HFF-Myc (cell line): ENCODE data around the gene SNX30.

Experiments used
- DNase-seq: peaks from one replicate; pipeline ENCODE4 v3.0.0-alpha.2; 2011; ENCODE audit warnings: low read depth; ENCODE audit errors: extremely low read depth
- H3K4me3 ChIP-seq: replicated peaks from 2 replicates; pipeline ENCODE4 v1.5.1; 2011; ENCODE audit warnings: low read depth, mild to moderate bottlenecking, control low read depth, low read length
- TF ChIP-seq, protein P1 (sequence below): IDR thresholded peaks from 2 replicates; pipeline ENCODE4 v1.5.1; 2012; ENCODE audit warnings: mild to moderate bottlenecking, low read depth, low read length, control low read depth; ENCODE audit errors: missing control alignments

SNX30 gene

DNA sequence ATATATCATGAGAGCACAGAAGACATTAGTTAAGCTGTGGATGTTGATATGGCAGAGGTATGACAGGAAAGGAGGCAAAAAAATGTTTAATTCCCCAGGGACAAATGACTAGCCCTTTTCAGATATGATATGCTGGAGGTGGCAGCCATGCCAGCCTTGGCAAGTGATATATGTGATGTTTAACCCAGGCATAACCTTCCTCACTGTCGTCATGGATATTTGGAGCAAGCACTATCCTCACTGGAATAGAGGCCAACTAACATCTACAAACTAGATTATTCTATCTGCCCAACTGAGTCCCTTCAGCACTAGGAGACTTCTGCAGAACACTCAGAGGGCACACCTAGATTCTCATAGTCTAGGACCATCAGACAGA, 167.4 kb downstream of the SNX30 start:
- TF ChIP-seq, protein P1, sequence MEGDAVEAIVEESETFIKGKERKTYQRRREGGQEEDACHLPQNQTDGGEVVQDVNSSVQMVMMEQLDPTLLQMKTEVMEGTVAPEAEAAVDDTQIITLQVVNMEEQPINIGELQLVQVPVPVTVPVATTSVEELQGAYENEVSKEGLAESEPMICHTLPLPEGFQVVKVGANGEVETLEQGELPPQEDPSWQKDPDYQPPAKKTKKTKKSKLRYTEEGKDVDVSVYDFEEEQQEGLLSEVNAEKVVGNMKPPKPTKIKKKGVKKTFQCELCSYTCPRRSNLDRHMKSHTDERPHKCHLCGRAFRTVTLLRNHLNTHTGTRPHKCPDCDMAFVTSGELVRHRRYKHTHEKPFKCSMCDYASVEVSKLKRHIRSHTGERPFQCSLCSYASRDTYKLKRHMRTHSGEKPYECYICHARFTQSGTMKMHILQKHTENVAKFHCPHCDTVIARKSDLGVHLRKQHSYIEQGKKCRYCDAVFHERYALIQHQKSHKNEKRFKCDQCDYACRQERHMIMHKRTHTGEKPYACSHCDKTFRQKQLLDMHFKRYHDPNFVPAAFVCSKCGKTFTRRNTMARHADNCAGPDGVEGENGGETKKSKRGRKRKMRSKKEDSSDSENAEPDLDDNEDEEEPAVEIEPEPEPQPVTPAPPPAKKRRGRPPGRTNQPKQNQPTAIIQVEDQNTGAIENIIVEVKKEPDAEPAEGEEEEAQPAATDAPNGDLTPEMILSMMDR, result no peak

DNA sequence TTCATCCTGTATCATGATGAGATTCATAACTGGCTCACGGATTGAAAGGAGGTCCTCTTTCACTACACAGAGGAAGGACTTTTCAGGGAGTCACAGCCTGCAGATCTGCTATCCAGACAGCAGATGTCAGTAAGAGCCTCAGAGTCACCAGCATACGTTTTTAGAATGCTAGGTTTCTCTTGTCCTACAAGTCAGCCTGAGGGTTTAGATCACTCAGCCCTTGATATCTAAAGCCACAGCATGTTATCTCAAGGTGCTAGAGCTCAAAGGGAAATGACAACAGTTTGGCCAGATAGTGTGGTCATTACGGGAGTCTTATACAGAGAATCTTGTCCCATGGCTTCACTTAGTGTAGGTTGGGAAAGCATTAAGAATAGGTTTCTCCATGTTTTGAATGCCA, 171.0 kb downstream of the SNX30 start:
- peak; percentile 3 for DNase-seq
- no peak overlapping the region for H3K4me3 ChIP-seq
- TF ChIP-seq, protein P1, result peak; percentile 45

More for the DNA sequence above, 167.4 kb downstream of the SNX30 start:
- H3K4me3 ChIP-seq, result no peak overlapping the region
- no peak for DNase-seq
